Stimulated activated memory B cell treated with anti-CD40 and anti-IgM and Interleukin-4, amounts not matched to agents 10 μg/mL and 1 μg/mL and 100 μg/mL, for 72 hours (primary cell): ENCODE data around the gene GET4.
"Not testable (repeated sequence)": the region's sequence is repeated elsewhere in the genome, so short reads cannot be mapped to it uniquely, and the experiment has no call there.

Experiments
- ATAC-seq: fragments of 150-1000 bp; cut with Tn5 transposase; 2 replicates; pipeline ENCODE4 v1.10.0; 2021
- H3K27ac Mint-ChIP-seq: one replicate; pipeline ENCODE4 v1.8.0; 2022; ENCODE audit warnings: mild to moderate bottlenecking, mixed read lengths
- H3K27me3 Mint-ChIP-seq: one replicate; pipeline ENCODE4 v1.8.0; 2022; ENCODE audit warnings: mixed read lengths
- H3K36me3 Mint-ChIP-seq: one replicate; pipeline ENCODE4 v1.8.0; 2022; ENCODE audit warnings: mixed read lengths
- H3K4me1 Mint-ChIP-seq: one replicate; pipeline ENCODE4 v1.8.0; 2022; ENCODE audit warnings: mixed read lengths
- H3K4me3 Mint-ChIP-seq: one replicate; pipeline ENCODE4 v1.8.0; 2022; ENCODE audit warnings: mild to moderate bottlenecking, moderate library complexity, mixed read lengths
- H3K9me3 Mint-ChIP-seq: one replicate; pipeline ENCODE4 v1.8.0; 2022; ENCODE audit warnings: mixed read lengths

Gene GET4

DNA sequence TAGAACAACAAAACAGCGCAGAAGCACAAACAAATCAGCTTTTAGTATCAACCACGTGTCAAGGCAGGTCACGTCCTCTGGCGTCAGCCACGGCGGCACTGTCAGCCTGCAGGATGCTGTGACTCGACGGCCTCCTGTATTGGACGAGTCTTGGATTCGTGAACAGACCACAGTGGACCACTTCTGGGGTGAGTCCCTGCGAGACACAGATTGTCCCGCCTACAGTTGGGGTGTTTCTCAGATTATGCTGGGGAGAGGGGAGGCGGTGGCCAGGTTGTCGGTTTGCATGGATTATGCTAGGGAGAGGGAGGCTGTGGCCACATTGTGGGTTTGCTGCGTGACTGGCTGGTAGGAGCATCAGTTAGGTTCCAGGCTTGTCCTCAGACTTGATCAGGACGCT is 34.4 kb upstream of the GET4 start:
- no peaks in the 10 kb centered on the region for H3K27me3 Mint-ChIP-seq
- H3K9me3 Mint-ChIP-seq = no peaks in the 10 kb centered on the region
- H3K27ac Mint-ChIP-seq = no peak overlapping the region
- H3K36me3 Mint-ChIP-seq = peaks cover 62% of the 10 kb centered on the region
- no peak for ATAC-seq
- H3K4me3 Mint-ChIP-seq = no peak overlapping the region
- H3K4me1 Mint-ChIP-seq = no peaks in the 10 kb centered on the region

DNA sequence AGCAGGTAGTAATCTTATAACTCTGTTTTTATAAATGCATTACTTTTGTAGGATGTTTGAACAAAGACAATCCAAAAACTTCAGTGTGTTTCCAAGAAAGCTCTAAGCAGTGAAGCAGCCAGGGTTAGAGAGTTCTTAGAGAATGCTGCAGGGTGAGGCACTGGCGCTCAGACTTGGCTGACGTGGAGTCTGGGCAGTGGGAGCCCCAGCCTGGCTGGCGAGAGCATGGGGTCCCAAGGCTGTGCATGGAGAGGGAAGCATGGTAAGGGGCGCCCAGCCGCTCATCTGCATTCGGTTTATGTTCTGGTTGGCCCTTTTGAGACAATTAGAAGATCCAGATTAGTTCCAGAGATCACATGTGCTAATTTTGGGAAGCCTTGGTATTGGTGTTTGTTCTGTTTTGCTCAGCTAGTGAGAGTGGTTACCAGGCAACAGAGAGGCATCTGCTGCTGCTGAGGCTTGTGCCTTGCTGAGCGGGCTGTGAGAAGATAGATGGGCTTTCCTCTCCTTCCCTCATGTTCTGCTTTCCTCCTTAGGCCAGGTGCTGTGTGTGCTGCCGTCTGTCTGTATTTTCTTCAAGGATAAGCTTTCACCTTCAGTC is 33.8 kb upstream of the GET4 start:
- no peak for ATAC-seq
- Mint-ChIP-seq H3K27me3 (no peaks in the 10 kb centered on the region), H3K4me3 (no peak overlapping the region), H3K9me3 (no peaks in the 10 kb centered on the region), H3K27ac (no peak overlapping the region), H3K36me3 (peaks cover 62% of the 10 kb centered on the region), H3K4me1 (no peaks in the 10 kb centered on the region)

DNA sequence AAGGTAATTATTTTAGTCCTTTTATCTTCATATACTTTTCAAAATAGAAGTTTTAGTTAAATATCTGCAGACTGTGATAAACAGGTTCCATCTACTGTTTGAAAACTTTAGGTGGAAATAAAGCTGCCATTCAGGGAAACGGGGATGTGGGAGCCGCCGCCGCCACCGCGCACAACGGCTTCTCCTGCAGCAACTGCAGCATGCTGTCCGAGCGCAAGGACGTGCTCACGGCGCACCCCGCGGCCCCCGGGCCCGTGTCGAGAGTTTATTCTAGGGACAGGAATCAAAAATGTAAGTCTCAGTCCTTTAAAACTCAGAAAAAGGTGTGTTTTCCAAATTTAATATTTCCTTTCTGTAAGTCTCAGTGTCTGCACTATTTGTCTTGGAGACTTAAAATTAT is 33.1 kb upstream of the GET4 start:
- no peak for ATAC-seq
- H3K36me3 Mint-ChIP-seq = peaks cover 64% of the 10 kb centered on the region
- no peaks in the 10 kb centered on the region for H3K4me1 Mint-ChIP-seq
- H3K27ac Mint-ChIP-seq = no peak overlapping the region
- H3K9me3 Mint-ChIP-seq = no peaks in the 10 kb centered on the region
- H3K27me3 Mint-ChIP-seq = no peaks in the 10 kb centered on the region
- no peak overlapping the region for H3K4me3 Mint-ChIP-seq

DNA sequence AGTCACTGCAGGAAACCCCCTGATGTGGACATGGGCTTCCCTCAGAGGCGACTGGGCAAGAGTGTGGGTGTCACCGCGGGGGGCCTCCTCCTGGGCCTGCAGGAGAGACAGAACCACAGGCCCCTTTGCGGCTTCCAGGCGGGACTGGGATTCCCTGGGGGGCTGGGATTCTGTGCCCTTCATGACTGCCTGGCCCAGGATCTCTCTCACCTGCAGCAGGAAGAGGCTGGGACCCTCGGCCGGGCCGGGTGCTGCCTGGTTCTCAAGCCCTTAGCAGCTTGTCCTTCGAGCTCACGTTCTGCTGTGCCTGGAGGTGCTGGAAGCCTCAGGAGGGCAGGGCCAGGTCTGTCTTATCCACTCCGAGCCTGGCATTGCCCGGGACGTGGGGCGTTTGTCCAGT is 32.3 kb upstream of the GET4 start:
- no peak for ATAC-seq
- Mint-ChIP-seq H3K27ac (no peak overlapping the region), H3K4me3 (no peak overlapping the region), H3K36me3 (peaks cover 63% of the 10 kb centered on the region), H3K4me1 (no peaks in the 10 kb centered on the region), H3K9me3 (no peaks in the 10 kb centered on the region), H3K27me3 (no peaks in the 10 kb centered on the region)

DNA sequence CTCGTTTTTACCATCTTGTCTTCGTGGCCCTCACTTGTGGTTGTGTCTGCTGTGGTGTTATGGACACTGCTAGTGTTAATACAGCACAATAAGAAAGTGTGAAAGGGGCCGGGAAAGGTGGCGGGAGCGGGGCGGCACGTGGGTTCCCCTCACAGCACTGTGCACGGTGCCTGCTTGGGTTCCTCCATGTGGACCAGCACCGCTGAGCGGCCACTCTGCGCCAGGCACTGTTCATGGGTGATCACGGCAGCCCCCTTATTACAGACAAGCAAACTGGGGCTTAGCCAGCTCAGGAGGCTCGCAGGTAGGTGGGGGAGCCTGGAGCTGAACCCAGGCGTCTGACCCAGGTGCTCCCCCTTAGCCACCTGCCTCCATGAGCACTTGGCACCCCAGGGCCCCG is 31.8 kb upstream of the GET4 start:
- H3K36me3 Mint-ChIP-seq = peaks cover 63% of the 10 kb centered on the region
- no peak overlapping the region for H3K4me3 Mint-ChIP-seq
- no peaks in the 10 kb centered on the region for H3K27me3 Mint-ChIP-seq
- H3K27ac Mint-ChIP-seq = no peak overlapping the region
- no peak for ATAC-seq
- H3K4me1 Mint-ChIP-seq = no peaks in the 10 kb centered on the region
- H3K9me3 Mint-ChIP-seq = no peaks in the 10 kb centered on the region

DNA sequence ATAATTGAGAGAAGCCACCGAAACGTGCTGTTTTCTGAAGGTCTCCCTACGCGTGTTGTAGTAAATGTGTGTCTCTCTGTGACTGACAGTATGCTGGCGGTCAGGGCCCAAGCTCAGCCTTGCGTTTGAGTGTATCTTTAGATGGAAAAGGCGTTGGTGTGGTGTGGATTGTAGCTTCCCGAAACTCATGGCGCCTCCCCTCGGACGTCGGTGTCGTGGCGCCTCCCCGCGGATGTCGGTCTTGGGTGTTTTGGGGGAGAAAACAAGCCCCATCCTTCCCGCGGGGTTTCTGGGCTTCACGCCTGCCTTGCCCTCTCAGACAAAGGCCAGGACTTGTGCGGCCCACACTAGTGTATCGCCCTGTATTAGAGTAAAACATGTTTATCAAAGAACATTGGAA is 31.3 kb upstream of the GET4 start:
- Mint-ChIP-seq H3K36me3 (peaks cover 63% of the 10 kb centered on the region), H3K27me3 (no peaks in the 10 kb centered on the region), H3K4me3 (no peak overlapping the region), H3K27ac (no peak overlapping the region), H3K4me1 (no peaks in the 10 kb centered on the region), H3K9me3 (no peaks in the 10 kb centered on the region)
- ATAC-seq = no peak

DNA sequence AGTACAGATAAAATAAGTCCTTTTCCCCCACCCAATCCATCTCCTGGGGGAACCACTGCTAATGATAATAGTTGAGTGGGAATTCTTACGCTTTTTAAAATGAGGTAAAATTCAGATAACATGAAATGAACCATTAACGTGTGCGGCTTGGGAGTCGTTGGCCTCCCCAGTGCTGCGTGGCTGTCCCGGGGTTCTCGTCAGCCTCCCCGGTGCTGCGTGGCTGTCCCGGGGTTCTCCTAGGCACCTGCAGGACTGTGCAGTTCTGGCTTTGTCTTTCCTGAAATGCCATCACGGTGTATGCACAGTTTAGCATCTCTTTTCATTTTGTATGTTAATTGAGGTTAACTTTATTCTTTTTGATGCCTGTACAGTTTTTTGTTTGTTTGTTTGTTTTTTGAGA is 30.6 kb upstream of the GET4 start:
- Mint-ChIP-seq H3K27ac (no peak overlapping the region), H3K36me3 (peaks cover 60% of the 10 kb centered on the region), H3K4me3 (no peak overlapping the region), H3K9me3 (no peaks in the 10 kb centered on the region), H3K27me3 (no peaks in the 10 kb centered on the region), H3K4me1 (no peaks in the 10 kb centered on the region)
- ATAC-seq = no peak

DNA sequence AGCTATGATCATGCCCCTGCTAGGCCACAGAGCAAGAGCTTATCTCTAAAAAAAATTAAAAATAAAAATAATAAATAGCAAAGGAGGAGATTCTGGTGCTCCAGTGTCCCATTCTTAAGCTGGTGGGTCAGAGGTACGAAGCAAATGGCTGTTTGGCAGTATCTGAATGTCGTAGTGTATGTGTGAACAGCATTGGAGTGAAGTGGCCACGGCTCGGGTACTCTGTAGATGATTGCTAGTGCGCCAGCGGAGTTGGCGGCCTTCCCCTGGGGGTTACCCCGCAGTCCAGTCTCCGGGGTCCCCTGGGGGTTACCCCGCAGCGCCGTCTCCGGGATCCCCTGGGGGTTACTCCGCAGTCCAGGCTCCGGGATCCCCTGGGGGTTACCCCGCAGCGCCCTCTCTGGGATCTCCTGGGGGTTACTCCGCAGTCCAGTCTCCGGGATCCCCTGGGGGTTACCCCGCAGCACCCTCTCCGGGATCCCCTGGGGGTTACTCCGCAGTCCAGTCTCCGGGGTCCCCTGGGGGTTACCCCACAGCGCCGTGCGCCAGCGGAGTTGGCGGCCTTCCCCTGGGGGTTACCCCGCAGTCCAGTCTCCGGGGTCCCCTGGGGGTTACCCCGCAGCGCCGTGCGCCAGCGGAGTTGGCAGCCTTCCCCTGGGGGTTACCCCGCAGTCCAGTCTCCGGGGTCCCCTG is 29.2 kb upstream of the GET4 start:
- H3K4me1 Mint-ChIP-seq, H3K9me3 Mint-ChIP-seq, H3K27me3 Mint-ChIP-seq, H3K4me3 Mint-ChIP-seq, ATAC-seq, H3K27ac Mint-ChIP-seq: not testable (repeated sequence)
- H3K36me3 Mint-ChIP-seq = peaks cover 63% of the 10 kb centered on the region

DNA sequence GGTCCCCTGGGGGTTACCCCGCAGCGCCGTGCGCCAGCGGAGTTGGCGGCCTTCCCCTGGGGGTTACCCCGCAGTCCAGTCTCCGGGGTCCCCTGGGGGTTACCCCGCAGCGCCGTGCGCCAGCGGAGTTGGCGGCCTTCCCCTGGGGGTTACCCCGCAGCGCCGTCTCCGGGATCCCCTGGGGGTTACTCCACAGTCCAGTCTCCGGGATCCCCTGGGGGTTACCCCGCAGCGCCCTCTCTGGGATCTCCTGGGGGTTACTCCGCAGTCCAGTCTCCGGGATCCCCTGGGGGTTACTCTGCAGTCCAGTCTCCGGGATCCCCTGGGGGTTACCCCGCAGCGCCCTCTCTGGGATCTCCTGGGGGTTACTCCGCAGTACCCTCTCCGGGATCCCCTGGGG is 28.6 kb upstream of the GET4 start:
- not testable (repeated sequence) for H3K9me3 Mint-ChIP-seq, H3K4me3 Mint-ChIP-seq, H3K4me1 Mint-ChIP-seq, H3K27ac Mint-ChIP-seq, ATAC-seq, H3K27me3 Mint-ChIP-seq
- peaks cover 63% of the 10 kb centered on the region for H3K36me3 Mint-ChIP-seq

DNA sequence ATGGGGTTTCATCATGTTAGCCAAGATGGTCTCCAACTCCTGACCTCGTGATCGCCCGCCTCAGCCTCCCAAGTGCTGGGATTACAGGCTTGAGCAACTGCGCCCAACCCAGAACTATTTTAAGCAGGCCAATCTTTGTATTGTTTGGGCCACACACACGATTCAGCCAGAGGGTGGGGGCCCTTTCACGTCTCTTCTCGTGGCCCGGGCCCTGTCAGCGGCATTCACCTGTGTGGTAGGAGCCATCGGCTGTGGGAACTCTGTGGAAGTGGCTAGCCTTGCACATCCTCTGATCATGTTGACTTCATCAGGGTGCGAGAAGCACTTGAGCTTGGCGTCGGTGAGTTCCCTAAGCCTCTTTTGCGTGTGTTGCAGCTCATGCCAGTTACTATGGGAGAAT is 27.2 kb upstream of the GET4 start:
- Mint-ChIP-seq H3K27me3 (no peaks in the 10 kb centered on the region), H3K4me1 (no peaks in the 10 kb centered on the region), H3K4me3 (no peak overlapping the region), H3K9me3 (no peaks in the 10 kb centered on the region), H3K36me3 (peaks cover 63% of the 10 kb centered on the region), H3K27ac (no peak overlapping the region)
- ATAC-seq = no peak

DNA sequence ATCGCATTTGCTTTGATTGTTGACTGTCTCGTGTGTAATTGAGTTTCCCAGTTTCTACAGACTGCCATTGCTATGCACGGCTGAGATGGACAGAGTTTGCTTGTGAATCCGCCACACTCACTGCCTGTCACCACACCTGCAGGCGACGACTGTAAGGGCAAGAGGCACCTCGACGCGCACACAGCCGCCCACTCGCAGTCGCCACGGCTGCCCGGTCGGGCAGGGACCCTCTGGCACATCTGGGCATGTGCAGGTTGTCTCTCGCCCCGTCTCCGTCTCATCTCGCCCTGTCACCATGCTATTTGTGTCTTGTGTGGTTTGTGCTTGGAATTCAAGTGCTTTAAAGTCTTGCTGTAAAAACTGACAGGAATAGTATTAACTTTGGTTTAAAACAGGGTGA is 26.6 kb upstream of the GET4 start:
- H3K4me3 Mint-ChIP-seq = no peak overlapping the region
- no peaks in the 10 kb centered on the region for H3K27me3 Mint-ChIP-seq
- no peak overlapping the region for H3K27ac Mint-ChIP-seq
- no peaks in the 10 kb centered on the region for H3K9me3 Mint-ChIP-seq
- no peaks in the 10 kb centered on the region for H3K4me1 Mint-ChIP-seq
- no peak for ATAC-seq
- peaks cover 62% of the 10 kb centered on the region for H3K36me3 Mint-ChIP-seq

DNA sequence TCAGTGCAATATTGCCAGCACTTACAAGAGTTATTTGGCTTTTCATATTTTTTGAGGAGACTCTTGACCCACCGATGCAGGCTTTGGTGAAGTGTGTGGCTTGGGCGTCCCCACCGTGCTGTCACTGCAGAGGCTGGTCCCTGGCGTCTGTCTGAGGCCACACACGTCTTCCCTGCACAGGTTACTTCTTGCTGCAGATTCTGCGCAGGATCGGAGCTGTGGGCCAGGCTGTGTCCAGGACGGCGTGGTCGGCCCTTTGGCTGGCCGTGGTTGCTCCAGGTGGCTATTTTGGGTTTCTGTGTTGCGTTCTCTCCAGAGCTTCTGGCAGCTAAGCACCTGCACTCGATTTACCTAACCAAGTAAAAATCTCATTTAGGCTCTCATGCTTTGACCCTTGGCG is 25.1 kb upstream of the GET4 start:
- no peak for ATAC-seq
- no peaks in the 10 kb centered on the region for H3K9me3 Mint-ChIP-seq
- peaks cover 52% of the 10 kb centered on the region for H3K36me3 Mint-ChIP-seq
- no peaks in the 10 kb centered on the region for H3K27me3 Mint-ChIP-seq
- no peaks in the 10 kb centered on the region for H3K4me1 Mint-ChIP-seq
- no peak overlapping the region for H3K4me3 Mint-ChIP-seq
- no peak overlapping the region for H3K27ac Mint-ChIP-seq

DNA sequence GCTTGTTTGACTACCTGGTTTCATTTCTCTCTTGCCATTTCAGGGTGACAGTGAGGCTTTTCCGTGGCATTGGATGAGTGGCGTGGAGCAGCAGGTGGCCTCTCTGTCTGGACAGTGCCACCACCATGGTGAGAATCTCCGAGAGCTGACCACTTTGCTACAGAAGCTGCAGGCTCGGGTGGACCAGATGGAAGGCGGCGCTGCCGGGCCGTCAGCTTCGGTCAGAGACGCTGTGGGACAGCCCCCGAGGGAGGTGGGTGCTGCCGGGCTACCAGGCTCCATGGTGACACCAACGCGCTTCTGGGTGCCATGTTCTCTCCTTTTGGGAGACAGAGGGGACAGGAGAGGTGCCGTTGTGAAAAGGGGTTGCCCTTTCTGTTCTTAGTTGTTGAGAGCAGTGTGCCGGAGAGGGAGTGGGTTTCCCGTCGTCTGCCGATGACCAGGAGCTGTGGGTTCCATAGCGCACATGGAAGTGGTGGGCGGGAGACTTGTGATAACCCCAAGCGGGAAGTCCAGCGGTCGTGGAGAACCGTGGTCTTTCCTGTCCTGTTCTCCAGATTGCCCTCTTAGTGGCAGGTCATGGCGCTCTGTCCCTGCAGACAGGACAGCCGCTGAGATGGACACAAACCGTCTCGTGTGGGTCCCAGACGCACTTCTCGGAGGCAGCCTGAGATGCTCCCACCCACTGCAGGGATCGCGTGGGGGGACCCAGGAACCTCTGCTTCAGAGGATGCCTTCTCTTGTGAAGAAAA is 22.8 kb upstream of the GET4 start:
- no peak overlapping the region for H3K4me3 Mint-ChIP-seq
- H3K27ac Mint-ChIP-seq = no peak overlapping the region
- H3K27me3 Mint-ChIP-seq = no peaks in the 10 kb centered on the region
- no peaks in the 10 kb centered on the region for H3K9me3 Mint-ChIP-seq
- no peaks in the 10 kb centered on the region for H3K4me1 Mint-ChIP-seq
- H3K36me3 Mint-ChIP-seq = peaks cover 59% of the 10 kb centered on the region
- ATAC-seq = no peak

DNA sequence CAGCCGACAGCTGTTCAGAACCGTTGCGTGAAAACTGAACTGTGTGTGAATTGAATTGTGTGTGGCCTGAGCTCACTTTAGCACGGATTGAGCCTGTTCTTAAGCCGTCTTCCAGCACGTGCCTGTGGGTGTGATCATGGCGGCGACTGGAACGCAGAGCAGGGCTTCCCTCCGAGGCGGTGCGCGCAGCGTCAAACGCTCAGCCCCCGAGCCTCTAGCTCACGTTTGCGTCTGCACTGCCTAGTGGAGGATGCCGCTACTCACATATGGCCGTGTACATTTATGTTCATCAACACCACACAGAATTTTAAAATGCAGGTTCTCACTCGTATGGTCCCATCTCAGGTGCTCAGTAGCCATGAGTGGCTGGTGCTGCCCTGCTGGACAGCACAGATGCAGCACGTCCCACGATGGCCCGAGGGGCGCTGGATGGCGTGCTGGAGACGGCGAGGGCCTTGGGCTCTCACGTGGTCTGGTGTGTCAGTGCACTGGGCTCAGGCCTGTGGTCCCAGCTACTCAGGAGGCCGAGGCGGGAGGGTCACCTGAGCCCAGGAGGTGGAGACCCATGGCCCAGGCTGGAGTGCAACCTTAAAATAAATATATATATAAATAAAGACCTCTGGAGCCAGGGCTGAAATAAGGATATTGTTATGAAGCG is 22.1 kb upstream of the GET4 start:
- Mint-ChIP-seq H3K27ac (no peak overlapping the region), H3K4me1 (no peaks in the 10 kb centered on the region), H3K4me3 (no peak overlapping the region), H3K36me3 (peaks cover 62% of the 10 kb centered on the region), H3K27me3 (no peaks in the 10 kb centered on the region), H3K9me3 (no peaks in the 10 kb centered on the region)
- ATAC-seq = no peak

DNA sequence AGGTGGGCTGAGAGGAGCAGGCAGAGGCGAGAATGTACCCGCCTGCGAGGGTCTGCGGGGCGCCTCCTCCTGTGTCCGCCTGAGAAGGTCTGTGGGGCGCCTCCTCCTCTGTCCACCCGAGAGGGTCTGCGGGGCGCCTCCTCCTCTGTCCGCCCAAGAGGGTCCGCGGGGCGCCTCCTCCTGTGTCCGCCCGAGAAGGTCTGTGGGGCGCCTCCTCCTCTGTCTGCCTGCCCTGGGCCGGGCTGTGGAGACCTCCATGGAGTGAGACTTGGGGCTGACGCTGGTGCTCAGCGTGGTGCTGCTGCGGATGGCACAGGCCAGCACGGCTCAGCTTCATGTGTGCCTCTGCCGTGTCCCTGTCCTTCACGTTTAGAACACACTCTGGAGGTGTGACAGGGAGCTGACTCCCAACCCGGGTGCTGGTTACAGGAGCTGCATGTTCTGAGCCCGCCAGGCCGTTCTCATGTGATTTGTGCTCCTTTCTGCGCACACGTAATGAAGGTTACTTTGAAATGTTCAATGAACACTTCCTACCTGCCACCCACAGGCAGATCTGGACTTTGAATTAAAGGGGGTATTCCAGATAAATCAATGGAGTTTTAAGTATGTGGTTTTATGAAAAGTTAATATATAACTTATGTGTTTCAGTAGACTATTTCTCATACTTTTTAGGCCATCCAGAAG is 20.5 kb upstream of the GET4 start:
- no peaks in the 10 kb centered on the region for H3K27me3 Mint-ChIP-seq
- peak; percentile 27 for ATAC-seq
- peaks cover 69% of the 10 kb centered on the region for H3K36me3 Mint-ChIP-seq
- no peaks in the 10 kb centered on the region for H3K9me3 Mint-ChIP-seq
- no peaks in the 10 kb centered on the region for H3K4me1 Mint-ChIP-seq
- no peak overlapping the region for H3K27ac Mint-ChIP-seq
- no peak overlapping the region for H3K4me3 Mint-ChIP-seq
